ENCODE results near the gene ZBTB3.
"Not testable (repeated sequence)": the region's sequence is repeated elsewhere in the genome, so short reads cannot be mapped to it uniquely, and the experiment has no call there.

Gene ZBTB3

GRCh38 chr11:62705413-62705812 lies 48.5 kb downstream of the ZBTB3 start:
- TF ChIP-seq CTCF (IDR thresholded peaks at IDR 0.05; ENCODE audit: control insufficient read depth, extremely low read depth, insufficient read depth), result 0 out of 2 replicates have a peak, but pooled peaks have one; percentile 16
- H3K4me3 ChIP-seq (ENCODE audit: low read depth, low read length), result peak overlapping the region; percentile 81
- no peak for DNase-seq (ENCODE audit: low read depth)

GRCh38 chr11:62703921-62704320 lies 50.0 kb downstream of the ZBTB3 start:
- not testable (repeated sequence) for H3K4me3 ChIP-seq (ENCODE audit: low read depth, low read length); DNase-seq (ENCODE audit: low read depth)

- TF ChIP-seq CTCF (IDR thresholded peaks at IDR 0.05; ENCODE audit: control insufficient read depth, extremely low read depth, insufficient read depth), result no peak
- no peak overlapping the region for H3K4me3 ChIP-seq (ENCODE audit: low read depth, low read length)
Measured at GRCh38 chr11:62702246-62702645, 51.7 kb downstream of the ZBTB3 start.

More at GRCh38 chr11:62702246-62702645, 51.7 kb downstream of the ZBTB3 start:
- no peak for DNase-seq (ENCODE audit: low read depth)
